Measurements from ENCODE around the gene LMTK3. TPM values are rescaled to one million over a fixed set of nuclear protein-coding genes. Genes with fewer than 3 reads are reported as not detected.
"Not testable (repeated sequence)": the region's sequence is repeated elsewhere in the genome, so short reads cannot be mapped to it uniquely, and the experiment has no call there.

Gene LMTK3
- total RNA-seq, 1 experiment from 2014 or later: not detected

- no peaks in the 10 kb centered on the region for H3K27me3 ChIP-seq (ENCODE audit: low read length)
- H3K4me3 ChIP-seq (ENCODE audit: low read length): no peak overlapping the region
- no peaks in the 10 kb centered on the region for H4K20me1 ChIP-seq (ENCODE audit: insufficient read depth, low read depth, low read length)
- H3K9ac ChIP-seq (ENCODE audit: low read length): no peak overlapping the region
- no peaks in the 10 kb centered on the region for H3K4me1 ChIP-seq (ENCODE audit: low read length)
- H3K4me2 ChIP-seq (ENCODE audit: low read depth, low read length, poor library complexity, severe bottlenecking): no peak overlapping the region
- no peaks in the 10 kb centered on the region for H3K79me2 ChIP-seq (ENCODE audit: low read length)
- H2AFZ ChIP-seq (ENCODE audit: low read length): no peak overlapping the region
- H3K9me2 ChIP-seq (replicated peaks; ENCODE audit: insufficient read depth, low read length): no peaks in the 10 kb centered on the region
- no peak for DNase-seq
- H3K27ac ChIP-seq (ENCODE audit: low read length): no peak overlapping the region
- H3K36me3 ChIP-seq (ENCODE audit: insufficient read depth, low read length): no peaks in the 10 kb centered on the region
- H3K9me3 ChIP-seq (ENCODE audit: low read length): no peaks in the 10 kb centered on the region
These were observed 31.6 kb upstream of the LMTK3 start for GRCh38 chr19:48543121-48543710.

GRCh38 chr19:48541813-48542212, 30.2 kb upstream of the LMTK3 start:
- Histone ChIP-seq H3K4me3 (ENCODE audit: low read length) (no peak overlapping the region), H2AFZ (ENCODE audit: low read length) (no peak overlapping the region), H3K9me3 (ENCODE audit: low read length) (no peaks in the 10 kb centered on the region), H3K27ac (ENCODE audit: low read length) (no peak overlapping the region), H3K9ac (ENCODE audit: low read length) (no peak overlapping the region), H3K4me2 (ENCODE audit: low read depth, low read length, poor library complexity, severe bottlenecking) (no peak overlapping the region), H4K20me1 (ENCODE audit: insufficient read depth, low read depth, low read length) (no peaks in the 10 kb centered on the region), H3K9me2 (replicated peaks; ENCODE audit: insufficient read depth, low read length) (no peaks in the 10 kb centered on the region), H3K4me1 (ENCODE audit: low read length) (no peaks in the 10 kb centered on the region), H3K36me3 (ENCODE audit: insufficient read depth, low read length) (no peaks in the 10 kb centered on the region), H3K27me3 (ENCODE audit: low read length) (no peaks in the 10 kb centered on the region), H3K79me2 (ENCODE audit: low read length) (no peaks in the 10 kb centered on the region)
- no peak for DNase-seq

GRCh38 chr19:48540110-48540509, 28.5 kb upstream of the LMTK3 start:
- no peak for DNase-seq
- Histone ChIP-seq H3K9me2 (replicated peaks; ENCODE audit: insufficient read depth, low read length) (no peaks in the 10 kb centered on the region), H3K9me3 (ENCODE audit: low read length) (no peaks in the 10 kb centered on the region)

GRCh38 chr19:48539503-48540096, 28.0 kb upstream of the LMTK3 start:
- H3K27me3 ChIP-seq (ENCODE audit: low read length): no peaks in the 10 kb centered on the region
- H3K9me2 ChIP-seq (replicated peaks; ENCODE audit: insufficient read depth, low read length): no peaks in the 10 kb centered on the region
- no peaks in the 10 kb centered on the region for H3K4me1 ChIP-seq (ENCODE audit: low read length)
- no peak overlapping the region for H3K4me3 ChIP-seq (ENCODE audit: low read length)
- H3K36me3 ChIP-seq (ENCODE audit: insufficient read depth, low read length): no peaks in the 10 kb centered on the region
- no peaks in the 10 kb centered on the region for H3K79me2 ChIP-seq (ENCODE audit: low read length)
- H2AFZ ChIP-seq (ENCODE audit: low read length): no peak overlapping the region
- H3K4me2 ChIP-seq (ENCODE audit: low read depth, low read length, poor library complexity, severe bottlenecking): no peak overlapping the region
- DNase-seq: no peak
- H3K27ac ChIP-seq (ENCODE audit: low read length): no peak overlapping the region
- H3K9ac ChIP-seq (ENCODE audit: low read length): no peak overlapping the region
- no peaks in the 10 kb centered on the region for H4K20me1 ChIP-seq (ENCODE audit: insufficient read depth, low read depth, low read length)
- no peaks in the 10 kb centered on the region for H3K9me3 ChIP-seq (ENCODE audit: low read length)

More at GRCh38 chr19:48540110-48540509, 28.5 kb upstream of the LMTK3 start:
- H3K36me3 ChIP-seq (ENCODE audit: insufficient read depth, low read length): no peaks in the 10 kb centered on the region
- no peaks in the 10 kb centered on the region for H4K20me1 ChIP-seq (ENCODE audit: insufficient read depth, low read depth, low read length)
- H3K27me3 ChIP-seq (ENCODE audit: low read length): no peaks in the 10 kb centered on the region
- H3K4me3 ChIP-seq (ENCODE audit: low read length): no peak overlapping the region
- H2AFZ ChIP-seq (ENCODE audit: low read length): no peak overlapping the region
- no peak overlapping the region for H3K27ac ChIP-seq (ENCODE audit: low read length)
- no peaks in the 10 kb centered on the region for H3K4me1 ChIP-seq (ENCODE audit: low read length)
- no peak overlapping the region for H3K9ac ChIP-seq (ENCODE audit: low read length)
- no peak overlapping the region for H3K4me2 ChIP-seq (ENCODE audit: low read depth, low read length, poor library complexity, severe bottlenecking)
- no peaks in the 10 kb centered on the region for H3K79me2 ChIP-seq (ENCODE audit: low read length)

- DNase-seq; H3K9me3 ChIP-seq (ENCODE audit: low read length); H3K79me2 ChIP-seq (ENCODE audit: low read length); H4K20me1 ChIP-seq (ENCODE audit: insufficient read depth, low read depth, low read length); H3K4me1 ChIP-seq (ENCODE audit: low read length); H3K27ac ChIP-seq (ENCODE audit: low read length); H3K4me3 ChIP-seq (ENCODE audit: low read length); H3K36me3 ChIP-seq (ENCODE audit: insufficient read depth, low read length); H2AFZ ChIP-seq (ENCODE audit: low read length); H3K4me2 ChIP-seq (ENCODE audit: low read depth, low read length, poor library complexity, severe bottlenecking); H3K9ac ChIP-seq (ENCODE audit: low read length); H3K9me2 ChIP-seq (replicated peaks; ENCODE audit: insufficient read depth, low read length); H3K27me3 ChIP-seq (ENCODE audit: low read length): not testable (repeated sequence)
These were observed 26.4 kb upstream of the LMTK3 start for GRCh38 chr19:48538057-48538456.

- Histone ChIP-seq H3K4me3 (ENCODE audit: low read length) (no peak overlapping the region), H3K9me3 (ENCODE audit: low read length) (no peaks in the 10 kb centered on the region), H3K79me2 (ENCODE audit: low read length) (no peaks in the 10 kb centered on the region), H3K9ac (ENCODE audit: low read length) (no peak overlapping the region), H3K9me2 (replicated peaks; ENCODE audit: insufficient read depth, low read length) (no peaks in the 10 kb centered on the region), H2AFZ (ENCODE audit: low read length) (no peak overlapping the region), H3K27me3 (ENCODE audit: low read length) (no peaks in the 10 kb centered on the region), H3K4me2 (ENCODE audit: low read depth, low read length, poor library complexity, severe bottlenecking) (no peak overlapping the region), H3K4me1 (ENCODE audit: low read length) (no peaks in the 10 kb centered on the region), H4K20me1 (ENCODE audit: insufficient read depth, low read depth, low read length) (no peaks in the 10 kb centered on the region), H3K27ac (ENCODE audit: low read length) (no peak overlapping the region), H3K36me3 (ENCODE audit: insufficient read depth, low read length) (no peaks in the 10 kb centered on the region)
- DNase-seq: no peak
These were observed 25.9 kb upstream of the LMTK3 start for GRCh38 chr19:48537541-48537940.

- Histone ChIP-seq H3K4me3 (ENCODE audit: low read length) (no peak overlapping the region), H3K36me3 (ENCODE audit: insufficient read depth, low read length) (no peaks in the 10 kb centered on the region), H3K4me1 (ENCODE audit: low read length) (no peaks in the 10 kb centered on the region), H3K27ac (ENCODE audit: low read length) (no peak overlapping the region), H4K20me1 (ENCODE audit: insufficient read depth, low read depth, low read length) (no peaks in the 10 kb centered on the region), H3K9me3 (ENCODE audit: low read length) (no peaks in the 10 kb centered on the region), H3K9me2 (replicated peaks; ENCODE audit: insufficient read depth, low read length) (no peaks in the 10 kb centered on the region), H3K4me2 (ENCODE audit: low read depth, low read length, poor library complexity, severe bottlenecking) (no peak overlapping the region), H2AFZ (ENCODE audit: low read length) (no peak overlapping the region), H3K9ac (ENCODE audit: low read length) (no peak overlapping the region), H3K79me2 (ENCODE audit: low read length) (no peaks in the 10 kb centered on the region), H3K27me3 (ENCODE audit: low read length) (no peaks in the 10 kb centered on the region)
- DNase-seq: no peak
These were observed 22.1 kb upstream of the LMTK3 start for GRCh38 chr19:48533770-48534169.

GRCh38 chr19:48530770-48531169, 19.1 kb upstream of the LMTK3 start:
- Histone ChIP-seq H3K36me3 (ENCODE audit: insufficient read depth, low read length) (no peaks in the 10 kb centered on the region), H3K79me2 (ENCODE audit: low read length) (no peaks in the 10 kb centered on the region), H3K4me2 (ENCODE audit: low read depth, low read length, poor library complexity, severe bottlenecking) (no peak overlapping the region), H2AFZ (ENCODE audit: low read length) (no peak overlapping the region), H4K20me1 (ENCODE audit: insufficient read depth, low read depth, low read length) (no peaks in the 10 kb centered on the region), H3K27ac (ENCODE audit: low read length) (no peak overlapping the region), H3K27me3 (ENCODE audit: low read length) (no peaks in the 10 kb centered on the region), H3K4me1 (ENCODE audit: low read length) (no peaks in the 10 kb centered on the region), H3K4me3 (ENCODE audit: low read length) (no peak overlapping the region), H3K9me3 (ENCODE audit: low read length) (peaks cover 5% of the 10 kb centered on the region; the same call in 1 of the 2 replicates), H3K9ac (ENCODE audit: low read length) (no peak overlapping the region), H3K9me2 (replicated peaks; ENCODE audit: insufficient read depth, low read length) (no peaks in the 10 kb centered on the region)
- DNase-seq: no peak

Measured in Karpas-422 (cell line).